ENCODE results near the gene ELOVL5.

- TF ChIP-seq EZH2 (IDR thresholded peaks at IDR 0.05) (no peak), POLR2AphosphoS5 (IDR thresholded peaks at IDR 0.05; ENCODE audit: borderline replicate concordance, low read depth, low read length) (no peak), FOXP2 (optimal IDR thresholded peaks at IDR 0.05; ENCODE audit: control extremely low read depth, extremely low read length, insufficient read depth) (no peak)
Observed at GRCh38 chr6:53240139-53240538, 108.6 kb downstream of the ELOVL5 start.
